HG03520 (cell line): ENCODE data around the gene LHFPL3.

Experiments used
- ATAC-seq: cut with Tn5 transposase; IDR thresholded peaks from one replicate; pipeline ENCODE4 v1.9.1; 2021; ENCODE audit warnings: mild to moderate bottlenecking, moderate library complexity; ENCODE audit not compliant: unreplicated experiment

The LHFPL3 gene

DNA sequence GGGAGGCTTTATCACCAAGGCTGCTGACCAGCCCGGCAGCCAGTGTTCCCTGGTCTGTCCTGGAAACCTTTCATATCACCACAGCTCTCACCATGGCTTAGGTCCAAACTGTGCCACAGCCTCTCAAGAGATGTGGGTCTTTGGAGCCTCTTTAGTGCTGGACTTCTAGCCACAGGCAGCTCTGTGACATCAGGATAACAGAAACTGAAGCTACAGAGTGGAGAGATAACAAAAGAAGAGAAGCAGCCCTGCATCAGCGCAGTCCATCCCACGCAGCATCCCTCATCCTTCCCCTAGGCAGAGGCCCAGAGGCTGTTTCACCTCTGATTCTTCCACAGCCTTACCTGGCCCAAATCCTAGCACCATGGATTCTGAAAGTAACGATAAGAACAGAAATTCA lies 497.7 kb downstream of the LHFPL3 start:
- ATAC-seq = no peak

GRCh38 chr7:104836976-104837375 lies 508.6 kb downstream of the LHFPL3 start:
- ATAC-seq = no peak

DNA sequence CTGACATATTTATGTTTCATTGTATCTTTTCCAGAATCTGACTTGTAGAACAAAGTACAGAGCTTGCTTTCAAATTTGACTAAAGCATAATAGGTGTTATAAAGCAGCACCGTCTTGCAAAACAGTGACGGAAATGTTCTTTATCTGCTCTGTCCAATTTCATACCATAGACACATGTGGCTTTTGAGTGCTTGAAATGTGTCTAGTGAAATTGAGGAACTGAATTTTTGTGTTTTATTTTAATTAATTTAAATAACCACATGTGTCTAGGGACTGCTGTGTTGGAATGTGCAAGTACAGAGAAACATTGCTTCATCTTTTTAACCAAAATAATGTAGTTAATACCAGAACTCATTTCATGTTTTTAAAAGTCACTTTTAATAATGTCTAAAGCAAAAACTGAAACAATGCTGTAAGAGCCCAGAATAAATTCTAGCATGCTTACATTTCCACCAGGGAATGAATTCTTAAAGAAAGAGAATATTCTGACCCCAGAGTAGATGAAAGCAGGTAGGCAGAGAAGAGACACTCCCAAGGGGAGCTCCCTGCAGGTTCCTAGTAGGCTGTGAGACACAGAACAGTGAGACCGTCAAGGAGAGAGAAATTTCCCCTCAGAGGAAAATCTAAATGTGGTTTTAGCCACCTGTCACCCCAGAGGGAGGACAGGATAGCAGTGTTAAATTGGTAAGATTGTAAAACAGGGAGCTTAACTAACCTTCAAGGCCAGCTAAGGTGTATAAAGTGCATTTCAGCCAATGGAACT lies 510.3 kb downstream of the LHFPL3 start:
- no peak for ATAC-seq

- no peak for ATAC-seq
These were observed 511.4 kb downstream of the LHFPL3 start for GRCh38 chr7:104839842-104840241.

DNA sequence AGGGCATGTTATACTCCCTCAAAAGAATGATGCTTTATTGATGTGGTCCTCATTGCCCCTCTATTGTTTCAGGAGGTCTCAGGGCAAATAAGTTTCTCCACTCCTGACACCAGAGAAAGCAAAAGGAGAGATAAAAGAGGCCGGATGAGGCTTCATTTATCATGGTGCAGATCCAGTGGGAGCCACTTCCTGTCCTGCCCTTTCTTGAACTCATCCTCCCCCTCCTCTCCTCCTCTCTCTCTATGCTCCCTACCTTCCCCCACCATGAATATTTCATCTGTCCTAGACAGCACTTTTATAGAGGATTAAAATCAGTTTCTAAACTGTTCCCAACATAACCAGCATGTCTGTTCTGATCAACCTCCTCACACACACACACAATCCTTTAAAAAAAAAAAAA lies 513.4 kb downstream of the LHFPL3 start:
- no peak for ATAC-seq

GRCh38 chr7:104843198-104843597 lies 514.8 kb downstream of the LHFPL3 start:
- no peak for ATAC-seq

DNA sequence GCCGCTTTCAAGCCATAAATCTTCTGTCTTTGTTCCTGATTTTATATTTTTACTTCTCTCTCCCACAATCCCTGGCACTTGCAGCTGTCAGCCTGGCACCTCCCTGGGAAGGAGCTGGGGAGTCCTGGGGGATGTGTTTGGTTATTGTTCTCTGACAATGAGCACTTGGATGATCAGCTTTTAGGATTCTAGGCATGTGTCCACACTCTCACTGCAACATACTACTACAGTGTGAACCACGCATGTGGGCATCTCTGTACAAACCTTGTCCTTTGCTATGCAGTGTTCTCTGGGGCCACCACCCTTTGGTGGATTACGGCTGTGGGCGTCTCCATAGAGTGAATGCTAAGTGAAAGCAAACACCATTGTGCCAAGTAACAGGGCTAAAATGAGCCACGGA lies 517.2 kb downstream of the LHFPL3 start:
- no peak for ATAC-seq

DNA sequence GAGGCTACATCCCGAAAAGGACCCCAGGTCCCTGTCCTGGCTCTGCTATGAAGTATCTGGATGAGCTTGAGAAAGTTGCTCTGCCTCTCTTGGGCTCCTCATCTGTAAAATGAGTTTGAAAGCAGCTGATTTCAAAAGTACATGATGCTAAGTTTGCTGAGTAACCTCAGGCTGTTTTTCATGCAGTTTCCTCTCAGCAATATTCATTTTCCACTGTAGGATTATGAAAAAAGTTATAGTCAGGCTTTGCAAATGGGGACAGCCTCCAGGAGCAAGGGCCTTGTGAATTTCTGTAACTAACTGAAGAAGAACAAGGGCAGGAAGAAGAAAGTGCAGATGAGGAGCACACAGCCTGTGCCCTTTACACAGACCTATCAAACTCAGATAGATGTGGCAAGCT lies 518.3 kb downstream of the LHFPL3 start:
- no peak for ATAC-seq

- ATAC-seq = no peak
These were observed 520.0 kb downstream of the LHFPL3 start for GRCh38 chr7:104848138-104848990.

GRCh38 chr7:104850374-104850773 lies 522.0 kb downstream of the LHFPL3 start:
- ATAC-seq = no peak

DNA sequence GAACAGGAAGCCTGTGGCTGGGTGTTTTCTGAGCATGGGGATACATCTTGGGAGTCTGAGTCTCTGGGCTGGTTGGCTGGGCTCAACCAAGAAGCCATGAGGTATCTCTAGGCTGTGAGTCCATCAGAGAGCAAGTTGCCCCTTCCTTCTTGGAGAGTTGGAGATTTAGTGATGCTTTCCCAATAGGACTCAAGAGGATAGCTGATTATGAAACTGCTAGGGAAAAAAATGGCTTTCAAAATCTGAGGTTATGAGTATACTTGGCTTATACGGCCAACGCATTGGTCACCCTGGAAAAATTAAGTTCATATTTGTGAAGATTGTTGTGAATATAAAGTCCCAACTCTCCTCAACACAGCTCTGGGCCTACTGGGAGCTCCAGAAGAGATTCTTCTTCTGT lies 522.9 kb downstream of the LHFPL3 start:
- ATAC-seq = no peak

GRCh38 chr7:104852386-104852785 lies 524.0 kb downstream of the LHFPL3 start:
- ATAC-seq = no peak

- no peak for ATAC-seq
These were observed 527.5 kb downstream of the LHFPL3 start for GRCh38 chr7:104855861-104856260.

GRCh38 chr7:104857458-104858425 lies 529.3 kb downstream of the LHFPL3 start:
- no peak for ATAC-seq

GRCh38 chr7:104859754-104860426 lies 531.5 kb downstream of the LHFPL3 start:
- ATAC-seq = no peak

- ATAC-seq = no peak
These were observed 533.5 kb downstream of the LHFPL3 start for GRCh38 chr7:104861729-104862390.

- ATAC-seq = no peak
These were observed 534.3 kb downstream of the LHFPL3 start for GRCh38 chr7:104862719-104863118.

GRCh38 chr7:104873401-104873800 lies 545.0 kb downstream of the LHFPL3 start:
- ATAC-seq = no peak

- peak; percentile 82 for ATAC-seq
These were observed 550.2 kb downstream of the LHFPL3 start for GRCh38 chr7:104878577-104878976.

GRCh38 chr7:104883248-104883717 lies 554.9 kb downstream of the LHFPL3 start:
- no peak for ATAC-seq
